HEK293 (cell line): Measurements from ENCODE around the gene RPUSD1.

Experiments used
- CTCF ChIA-PET: fragments of 350-600 bp; formaldehyde crosslinking; extraction: SDS; loops from one replicate; lab custom pipeline; 2021; ENCODE audit warnings: antibody characterized with exemption; lab: Yijun Ruan, JAX
- POLR2A ChIA-PET: fragments of 300-600 bp; formaldehyde crosslinking; extraction: SDS; loops from one replicate; lab custom pipeline; 2020; ENCODE audit warnings: antibody characterized with exemption, inconsistent platforms; lab: Yijun Ruan, JAX
- H3K27ac ChIP-seq: fragments of 200-500 bp; sonication (Bioruptor generic); 2 replicates; pipeline ENCODE4 v1.5.1; 2014; ENCODE audit warnings: low read depth, low read length, control low read depth, inconsistent platforms; ENCODE audit errors: extremely low read depth
- H3K36me3 ChIP-seq, 2 experiments: fragments of 200-500 bp in 1 of 2; sonication (Bioruptor generic) in 1 of 2; 1 replicate in 1 of 2; 2 replicates in 1 of 2; pipeline ENCODE4 v1.5.1; 2014 to 2017; ENCODE audit warnings: inconsistent platforms in 2 of 2, low read length in 2 of 2; ENCODE audit not compliant: control insufficient read depth in 2 of 2, insufficient read depth in 1 of 2
- H3K4me1 ChIP-seq: fragments of 200-500 bp; sonication (Bioruptor generic); 2 replicates; pipeline ENCODE4 v1.5.1; 2014; ENCODE audit warnings: mild to moderate bottlenecking, low read length, inconsistent platforms; ENCODE audit not compliant: control insufficient read depth, insufficient read depth
- H3K4me3 ChIP-seq: 2 replicates; pipeline ENCODE4 v1.5.1; 2011; ENCODE audit warnings: low read depth, mild to moderate bottlenecking, control low read depth, low read length, moderate library complexity
- H3K9me3 ChIP-seq: fragments of 200-500 bp; sonication (Bioruptor generic); 2 replicates; pipeline ENCODE4 v1.5.1; 2014; ENCODE audit warnings: low read depth, low read length, inconsistent platforms; ENCODE audit not compliant: control insufficient read depth, insufficient read depth
- GFI1B ChIP-seq: fragments of 450-650 bp; formaldehyde crosslinking; IDR thresholded peaks from 2 replicates; pipeline ENCODE4 v1.5.1; 2016; ENCODE audit warnings: missing biosample characterization, missing genetic modification characterization
- KLF7 ChIP-seq: fragments of 450-650 bp; formaldehyde crosslinking; IDR thresholded peaks from 2 replicates; pipeline ENCODE4 v1.5.1; 2016; ENCODE audit warnings: missing biosample characterization, missing genetic modification characterization, borderline replicate concordance
- SP2 ChIP-seq: fragments of 450-650 bp; formaldehyde crosslinking; IDR thresholded peaks from 2 replicates; pipeline ENCODE4 v1.5.1; 2016; ENCODE audit warnings: missing biosample characterization, missing genetic modification characterization
- ZBTB11 ChIP-seq: fragments of 450-650 bp; formaldehyde crosslinking; conservative IDR thresholded peaks from 2 replicates; pipeline ENCODE4 v1.5.1; 2016; ENCODE audit warnings: low read depth, missing biosample characterization, missing genetic modification characterization
- ZBTB26 ChIP-seq: fragments of 450-650 bp; formaldehyde crosslinking; optimal IDR thresholded peaks from 2 replicates; pipeline ENCODE3; 2016; ENCODE audit warnings: missing biosample characterization, mild to moderate bottlenecking, missing genetic modification characterization
- ZBTB6 ChIP-seq: fragments of 450-650 bp; formaldehyde crosslinking; IDR thresholded peaks from 2 replicates; pipeline ENCODE4 v1.5.1; 2017; ENCODE audit warnings: missing biosample characterization, missing genetic modification characterization
- ZBTB8A ChIP-seq: fragments of 450-650 bp; formaldehyde crosslinking; IDR thresholded peaks from 2 replicates; pipeline ENCODE4 v1.5.1; 2016; ENCODE audit warnings: missing biosample characterization, missing genetic modification characterization
- ZNF112 ChIP-seq: fragments of 450-650 bp; formaldehyde crosslinking; IDR thresholded peaks from 2 replicates; pipeline ENCODE4 v1.5.0; 2017; ENCODE audit warnings: missing biosample characterization, missing genetic modification characterization
- ZNF138 ChIP-seq: fragments of 450-650 bp; formaldehyde crosslinking; IDR thresholded peaks from 2 replicates; pipeline ENCODE4 v1.5.1; 2016; ENCODE audit warnings: missing biosample characterization, missing genetic modification characterization, borderline replicate concordance
- ZNF148 ChIP-seq: fragments of 450-650 bp; formaldehyde crosslinking; IDR thresholded peaks from 2 replicates; pipeline ENCODE4 v1.5.0; 2017; ENCODE audit warnings: missing biosample characterization, missing genetic modification characterization, borderline replicate concordance
- ZNF19 ChIP-seq: fragments of 450-650 bp; formaldehyde crosslinking; IDR thresholded peaks from 2 replicates; pipeline ENCODE4; 2016; ENCODE audit warnings: missing biosample characterization, missing genetic modification characterization, low read depth
- ZNF2 ChIP-seq: fragments of 450-650 bp; formaldehyde crosslinking; IDR thresholded peaks from 2 replicates; pipeline ENCODE4 v1.5.1; 2016; ENCODE audit warnings: missing biosample characterization, missing genetic modification characterization
- ZNF335 ChIP-seq: fragments of 450-650 bp; formaldehyde crosslinking; conservative IDR thresholded peaks from 2 replicates; pipeline ENCODE4 v1.5.1; 2016; ENCODE audit warnings: missing biosample characterization, missing genetic modification characterization
- ZNF354C ChIP-seq: fragments of 450-650 bp; formaldehyde crosslinking; IDR thresholded peaks from 2 replicates; pipeline ENCODE4 v1.5.1; 2016; ENCODE audit warnings: missing biosample characterization, missing genetic modification characterization, low read depth, borderline replicate concordance
- ZNF366 ChIP-seq: fragments of 450-650 bp; formaldehyde crosslinking; conservative IDR thresholded peaks from 2 replicates; pipeline ENCODE4 v1.5.1; 2016; ENCODE audit warnings: missing biosample characterization, missing genetic modification characterization
- ZNF37A ChIP-seq: fragments of 450-650 bp; IDR thresholded peaks from 2 replicates; pipeline ENCODE4 v1.5.1; 2018; ENCODE audit warnings: missing biosample characterization, missing genetic modification characterization
- ZNF513 ChIP-seq: fragments of 450-650 bp; IDR thresholded peaks from 2 replicates; pipeline ENCODE4 v1.5.1; 2018; ENCODE audit warnings: missing biosample characterization, missing genetic modification characterization
- ZNF600 ChIP-seq: fragments of 450-650 bp; formaldehyde crosslinking; IDR thresholded peaks from 2 replicates; pipeline ENCODE4 v1.5.1; 2016; ENCODE audit warnings: missing biosample characterization, missing genetic modification characterization
- ZNF670 ChIP-seq: fragments of 450-650 bp; formaldehyde crosslinking; IDR thresholded peaks from 2 replicates; pipeline ENCODE4 v1.5.1; 2016; ENCODE audit warnings: missing biosample characterization, missing genetic modification characterization, low read depth

Gene RPUSD1

GRCh38 chr16:788399-789126 lies 382 bp upstream of the RPUSD1 start, which contains the start of gene CHTF18 (continued):
- no peak for TF ChIP-seq ZBTB11 (tag by site-specific recombination)
- 0 out of 2 replicates have a peak, but pooled peaks have one; percentile 26 for TF ChIP-seq ZNF2 (tag by site-specific recombination)
- TF ChIP-seq ZNF112 (tag by site-specific recombination) = no peak
- TF ChIP-seq ZNF513 (tag by site-specific recombination) = no peak
- no peak for TF ChIP-seq ZNF354C (tag by site-specific recombination)
- TF ChIP-seq ZNF670 (tag by site-specific recombination) = no peak
- TF ChIP-seq ZNF148 (tag by site-specific recombination) = no peak
- no peak for TF ChIP-seq ZNF138 (tag by site-specific recombination)
- no peak for TF ChIP-seq GFI1B (tag by site-specific recombination)
- TF ChIP-seq ZNF366 (tag by site-specific recombination) = no peak
- peak; percentile 64 for TF ChIP-seq SP2

- H3K27ac ChIP-seq = peak overlapping the region; percentile 67; the same call in 1 of the 2 replicates
- ChIA-PET POLR2A (interaction anchor here (0.7 to 2.4 kb wide), 6 partner anchors 9 to 995 kb away, joined by 3 to 25 read pairs (median 10); partner anchors contain the start of genes ANTKMT and NUBP2), CTCF (interaction anchor here (2.1 to 9.5 kb wide), 3 partner anchors 39 to 75 kb away, joined by 7 to 119 read pairs (median 34); partner anchors contain the start of gene ANTKMT)
- H3K36me3 ChIP-seq = peaks cover 0 to 56% of the 10 kb centered on the region in 2 experiments; a peak in 1 of 3 replicates
- no peaks in the 10 kb centered on the region for H3K4me1 ChIP-seq
- H3K4me3 ChIP-seq = peak overlapping the region; percentile 62
- H3K9me3 ChIP-seq = no peaks in the 10 kb centered on the region
- TF ChIP-seq ZNF37A (tag by site-specific recombination) (no peak), ZBTB6 (tag by site-specific recombination) (peak; percentile 55; the same call in 1 of the 2 replicates), ZNF600 (0 out of 2 replicates have a peak, but pooled peaks have one; percentile 14), ZNF19 (tag by site-specific recombination) (no peak), ZBTB26 (tag by site-specific recombination) (peak; percentile 25), ZNF335 (tag by site-specific recombination) (peak; percentile 10; the same call in 1 of the 2 replicates), KLF7 (tag by site-specific recombination) (0 out of 2 replicates have a peak, but pooled peaks have one; percentile 8), ZBTB8A (tag by site-specific recombination) (peak; percentile 38; the same call in 1 of the 2 replicates)
Measured at GRCh38 chr16:787321-787966, 737 bp downstream of the RPUSD1 start.
